Measurements from ENCODE around the gene PSMD8.
A peak's percentile ranks its signal among the peaks of the same experiment; 100 is the strongest.

Gene PSMD8

DNA sequence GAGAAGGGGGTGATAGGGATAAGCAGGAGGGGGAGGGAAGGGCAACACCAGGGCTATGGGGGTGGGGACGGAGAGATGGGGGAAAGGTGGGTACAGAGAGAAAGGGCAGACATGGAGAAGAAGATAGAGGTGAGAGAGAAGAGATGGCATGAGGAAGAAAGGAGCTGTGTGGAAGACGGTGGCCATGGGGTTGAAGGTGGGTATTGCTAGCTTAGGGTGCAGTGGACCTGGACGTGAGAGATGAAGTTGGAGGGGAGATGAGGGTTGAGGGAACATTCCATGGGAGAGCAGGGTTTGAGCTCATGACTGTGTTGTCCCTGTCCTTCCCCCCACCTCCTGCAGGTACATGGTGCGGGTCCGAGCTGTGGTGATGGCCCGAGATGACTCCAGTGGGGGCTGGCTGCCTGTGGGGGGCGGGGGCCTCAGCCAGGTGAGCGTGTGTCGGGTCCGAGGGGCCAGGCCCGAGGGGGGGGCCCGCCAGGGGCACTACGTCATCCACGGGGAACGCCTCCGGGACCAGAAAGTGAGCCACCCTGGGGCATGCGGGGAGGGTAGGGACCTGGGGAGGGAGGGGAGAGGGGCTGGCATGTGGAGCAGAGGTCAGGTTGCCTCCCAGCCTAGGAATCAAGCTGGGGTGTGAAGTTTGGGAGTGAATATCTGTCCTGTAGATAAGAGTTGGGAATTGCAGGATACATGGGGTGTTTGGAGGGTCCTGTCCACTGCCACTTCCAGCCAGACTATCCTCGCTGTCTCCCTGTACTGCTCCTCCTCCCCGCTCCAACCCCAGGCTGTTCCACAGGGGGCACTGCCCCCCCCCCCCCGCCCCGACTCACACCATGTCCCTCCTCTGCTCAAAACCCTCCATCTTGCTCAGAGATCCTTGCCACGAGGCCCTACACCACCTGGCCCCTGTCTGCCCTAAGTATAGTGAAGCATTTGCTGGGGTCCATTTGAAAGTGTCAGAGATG, 15.9 kb downstream of the PSMD8 start:
- H3K4me3 ChIP-seq (replicated peaks; ENCODE audit: low read depth, low read length) = no peak overlapping the region
- TF ChIP-seq, protein P1, sequence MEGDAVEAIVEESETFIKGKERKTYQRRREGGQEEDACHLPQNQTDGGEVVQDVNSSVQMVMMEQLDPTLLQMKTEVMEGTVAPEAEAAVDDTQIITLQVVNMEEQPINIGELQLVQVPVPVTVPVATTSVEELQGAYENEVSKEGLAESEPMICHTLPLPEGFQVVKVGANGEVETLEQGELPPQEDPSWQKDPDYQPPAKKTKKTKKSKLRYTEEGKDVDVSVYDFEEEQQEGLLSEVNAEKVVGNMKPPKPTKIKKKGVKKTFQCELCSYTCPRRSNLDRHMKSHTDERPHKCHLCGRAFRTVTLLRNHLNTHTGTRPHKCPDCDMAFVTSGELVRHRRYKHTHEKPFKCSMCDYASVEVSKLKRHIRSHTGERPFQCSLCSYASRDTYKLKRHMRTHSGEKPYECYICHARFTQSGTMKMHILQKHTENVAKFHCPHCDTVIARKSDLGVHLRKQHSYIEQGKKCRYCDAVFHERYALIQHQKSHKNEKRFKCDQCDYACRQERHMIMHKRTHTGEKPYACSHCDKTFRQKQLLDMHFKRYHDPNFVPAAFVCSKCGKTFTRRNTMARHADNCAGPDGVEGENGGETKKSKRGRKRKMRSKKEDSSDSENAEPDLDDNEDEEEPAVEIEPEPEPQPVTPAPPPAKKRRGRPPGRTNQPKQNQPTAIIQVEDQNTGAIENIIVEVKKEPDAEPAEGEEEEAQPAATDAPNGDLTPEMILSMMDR (IDR thresholded peaks at IDR 0.05; ENCODE audit: insufficient read depth, low read length, poor library complexity, severe bottlenecking) = no peak
- H3K27me3 ChIP-seq (replicated peaks; ENCODE audit: control insufficient read depth, insufficient read depth, low read length) = peaks cover 1% of the 10 kb centered on the region
- no peaks in the 10 kb centered on the region; the same call in none of the 2 replicates for H3K36me3 ChIP-seq (ENCODE audit: control insufficient read depth, insufficient read depth, low read length)
- no peak for DNase-seq (ENCODE audit: extremely low read depth, insufficient read length)

DNA sequence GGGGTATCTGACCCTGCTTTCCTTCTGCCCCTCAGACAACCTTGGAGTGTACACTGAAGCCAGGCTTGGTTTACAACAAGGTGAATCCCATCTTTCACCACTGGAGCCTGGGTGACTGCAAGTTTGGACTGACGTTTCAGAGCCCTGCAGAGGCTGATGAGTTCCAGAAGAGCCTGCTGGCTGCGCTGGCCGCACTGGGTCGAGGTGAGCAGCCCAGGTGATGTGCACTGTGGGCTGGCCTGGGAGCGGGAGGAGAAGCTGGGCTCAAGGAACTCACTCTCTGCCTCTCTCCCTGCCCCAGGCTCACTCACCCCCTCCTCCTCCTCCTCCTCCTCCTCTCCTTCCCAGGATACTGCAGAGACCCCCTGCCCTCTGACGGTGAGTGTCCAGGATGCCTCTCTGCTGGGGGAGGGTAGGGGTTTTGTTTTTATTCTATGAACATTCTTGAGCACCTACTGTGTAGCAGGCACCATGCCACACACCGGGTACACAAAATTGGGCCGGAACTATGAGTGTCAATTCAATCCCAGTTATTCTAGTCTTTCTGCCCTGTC, 17.6 kb downstream of the PSMD8 start:
- no peak overlapping the region for H3K4me3 ChIP-seq (replicated peaks; ENCODE audit: low read depth, low read length)
- H3K27me3 ChIP-seq (replicated peaks; ENCODE audit: control insufficient read depth, insufficient read depth, low read length) = peaks cover 1% of the 10 kb centered on the region
- TF ChIP-seq, protein P1 (IDR thresholded peaks at IDR 0.05; ENCODE audit: insufficient read depth, low read length, poor library complexity, severe bottlenecking) = no peak
- H3K36me3 ChIP-seq (ENCODE audit: control insufficient read depth, insufficient read depth, low read length) = no peaks in the 10 kb centered on the region
- DNase-seq (ENCODE audit: extremely low read depth, insufficient read length) = no peak

DNA sequence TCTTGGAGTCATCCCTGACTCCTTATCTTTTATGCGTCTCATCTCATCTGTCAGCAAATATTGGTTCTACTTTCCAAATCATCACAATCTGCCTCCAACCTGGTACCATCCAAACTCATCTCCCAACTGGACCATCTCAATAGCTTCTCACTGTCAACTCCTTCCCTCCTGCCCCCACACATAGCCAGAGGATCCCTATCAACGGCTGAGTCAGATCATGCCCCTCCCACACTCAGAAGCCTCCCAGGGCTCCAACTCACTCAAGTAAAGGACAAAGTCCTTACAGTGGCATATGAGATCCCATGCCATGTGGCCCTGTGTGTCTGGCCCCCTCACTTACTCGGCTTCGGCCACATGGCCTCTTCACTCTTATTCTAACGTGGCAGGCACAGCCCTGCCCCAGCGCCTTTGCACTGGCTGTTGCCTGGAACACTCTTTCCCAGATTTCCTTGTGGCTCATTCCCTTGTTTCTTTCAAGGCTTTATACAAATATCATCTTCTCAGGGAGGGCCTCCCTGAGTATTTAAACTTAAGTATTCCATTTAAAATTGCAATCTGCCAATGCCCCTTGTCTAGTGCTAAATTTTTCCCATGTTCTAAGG, 18.4 kb downstream of the PSMD8 start:
- H3K36me3 ChIP-seq (ENCODE audit: control insufficient read depth, insufficient read depth, low read length) = no peaks in the 10 kb centered on the region
- TF ChIP-seq, protein P1 (IDR thresholded peaks at IDR 0.05; ENCODE audit: insufficient read depth, low read length, poor library complexity, severe bottlenecking) = no peak
- no peak for DNase-seq (ENCODE audit: extremely low read depth, insufficient read length)
- H3K27me3 ChIP-seq (replicated peaks; ENCODE audit: control insufficient read depth, insufficient read depth, low read length) = peaks cover 1% of the 10 kb centered on the region
- no peak overlapping the region for H3K4me3 ChIP-seq (replicated peaks; ENCODE audit: low read depth, low read length)

DNA sequence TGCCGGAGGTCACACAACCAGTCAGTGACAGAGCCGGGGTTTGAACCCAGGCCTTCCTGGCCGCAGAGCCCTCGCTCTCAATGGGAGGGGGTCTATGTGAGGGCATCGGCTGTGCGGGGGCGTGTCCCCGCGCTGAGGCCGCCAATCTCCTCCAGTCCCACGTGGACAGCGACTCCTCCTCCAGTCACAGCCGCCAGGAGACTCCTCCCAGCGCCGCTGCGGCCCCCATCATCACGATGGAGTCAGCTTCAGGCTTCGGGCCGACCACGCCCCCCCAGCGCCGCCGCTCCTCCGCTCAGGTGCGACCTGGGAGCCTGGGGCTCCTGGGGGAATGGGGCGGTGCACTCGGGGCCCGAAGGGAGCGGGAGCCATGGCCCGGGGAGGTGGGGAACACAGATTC, 20.1 kb downstream of the PSMD8 start:
- no peaks in the 10 kb centered on the region; the same call in none of the 2 replicates for H3K27me3 ChIP-seq (replicated peaks; ENCODE audit: control insufficient read depth, insufficient read depth, low read length)
- TF ChIP-seq, protein P1 (IDR thresholded peaks at IDR 0.05; ENCODE audit: insufficient read depth, low read length, poor library complexity, severe bottlenecking) = no peak
- no peaks in the 10 kb centered on the region for H3K36me3 ChIP-seq (ENCODE audit: control insufficient read depth, insufficient read depth, low read length)
- DNase-seq (ENCODE audit: extremely low read depth, insufficient read length) = peak; percentile 56
- no peak overlapping the region for H3K4me3 ChIP-seq (replicated peaks; ENCODE audit: low read depth, low read length)

DNA sequence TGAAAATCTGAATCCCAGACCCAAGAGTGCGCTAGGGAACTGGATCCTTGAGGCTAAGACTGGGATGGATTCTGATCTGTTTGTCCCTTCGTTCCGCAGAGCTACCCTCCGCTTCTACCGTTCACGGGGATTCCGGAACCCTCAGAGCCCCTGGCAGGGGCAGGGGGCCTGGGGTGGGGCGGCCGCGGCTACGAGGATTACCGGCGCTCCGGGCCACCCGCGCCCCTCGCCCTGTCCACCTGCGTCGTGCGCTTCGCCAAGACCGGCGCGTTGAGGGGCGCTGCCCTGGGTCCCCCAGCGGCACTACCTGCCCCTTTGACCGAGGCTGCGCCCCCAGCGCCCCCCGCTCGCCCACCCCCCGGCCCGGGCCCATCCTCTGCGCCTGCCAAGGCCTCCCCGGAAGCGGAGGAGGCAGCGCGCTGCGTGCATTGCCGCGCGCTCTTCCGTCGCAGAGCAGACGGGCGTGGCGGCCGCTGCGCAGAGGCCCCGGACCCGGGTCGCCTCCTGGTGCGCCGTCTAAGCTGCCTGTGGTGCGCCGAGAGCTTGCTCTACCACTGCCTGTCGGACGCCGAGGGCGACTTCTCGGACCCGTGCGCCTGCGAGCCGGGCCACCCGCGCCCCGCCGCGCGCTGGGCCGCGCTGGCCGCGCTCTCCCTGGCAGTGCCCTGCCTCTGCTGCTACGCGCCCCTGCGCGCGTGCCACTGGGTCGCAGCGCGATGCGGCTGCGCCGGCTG, 21.2 kb downstream of the PSMD8 start:
- Histone ChIP-seq H3K27me3 (replicated peaks; ENCODE audit: control insufficient read depth, insufficient read depth, low read length) (no peaks in the 10 kb centered on the region; the same call in none of the 2 replicates), H3K36me3 (ENCODE audit: control insufficient read depth, insufficient read depth, low read length) (no peaks in the 10 kb centered on the region), H3K4me3 (replicated peaks; ENCODE audit: low read depth, low read length) (peak overlapping the region; percentile 10)
- peak; percentile 46 for DNase-seq (ENCODE audit: extremely low read depth, insufficient read length)
- TF ChIP-seq, protein P1 (IDR thresholded peaks at IDR 0.05; ENCODE audit: insufficient read depth, low read length, poor library complexity, severe bottlenecking) = no peak

Data from GM06990 (cell line).